SK-N-MC (cell line): ENCODE measurements around the gene CDAN1.

Experiments used
- EZH2 ChIP-seq: fragments of 200-600 bp; sonication (generic); IDR thresholded peaks from one replicate; pipeline ENCODE4 v1.6.1; 2017; ENCODE audit warnings: antibody characterized with exemption
- FOXP2 ChIP-seq: optimal IDR thresholded peaks from 2 replicates; pipeline ENCODE3; 2011; ENCODE audit warnings: mild to moderate bottlenecking, moderate library complexity; ENCODE audit not compliant: insufficient read depth; ENCODE audit errors: extremely low read length, control extremely low read depth
- POLR2AphosphoS5 ChIP-seq: IDR thresholded peaks from 2 replicates; pipeline ENCODE4 v1.6.1; 2012; ENCODE audit warnings: mild to moderate bottlenecking, low read depth, low read length, borderline replicate concordance

- no peak for TF ChIP-seq EZH2
- TF ChIP-seq POLR2AphosphoS5, result no peak
- TF ChIP-seq FOXP2, result no peak
These were observed 49.2 kb downstream of the CDAN1 start for GRCh38 chr15:42687740-42688139.
